A673 (cell line): Measurements from ENCODE around the gene KLRF1.

Experiments
- CTCF ChIP-seq: fragments of 300-800, 200-600 bp; sonication (generic); conservative IDR thresholded peaks from 2 replicates; pipeline ENCODE4 v1.5.1; 2017; ENCODE audit warnings: low read depth, mild to moderate bottlenecking, antibody characterized with exemption, low read length, moderate library complexity, mixed read lengths
- EZH2 ChIP-seq: fragments of 200-600 bp; sonication (generic); IDR thresholded peaks from 2 replicates; pipeline ENCODE4 v1.6.1; 2017; ENCODE audit warnings: borderline replicate concordance, low read depth, mild to moderate bottlenecking, mixed read lengths, antibody characterized with exemption, low read length; ENCODE audit not compliant: poor library complexity, severe bottlenecking

DNA sequence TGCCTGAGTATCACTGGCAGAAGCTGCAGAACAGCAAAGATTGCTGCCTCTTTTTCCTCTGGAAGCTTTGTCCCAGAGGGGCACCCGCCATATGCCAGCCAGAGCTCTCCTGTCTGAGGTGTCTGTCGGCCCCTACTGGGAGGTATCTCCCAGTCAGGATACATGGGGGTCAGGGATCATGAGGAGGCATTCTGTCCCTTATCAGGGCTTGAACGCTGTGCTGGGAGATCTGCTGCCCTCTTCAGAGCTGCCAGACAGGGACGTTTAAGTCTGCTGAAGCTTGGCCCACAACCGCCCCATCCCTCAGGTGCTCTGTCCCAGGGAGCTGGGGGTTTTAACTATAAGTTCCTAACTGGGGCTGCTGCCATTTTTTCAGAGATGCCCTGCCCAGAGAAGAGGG, 21.6 kb downstream of the KLRF1 start:
- no peak for TF ChIP-seq CTCF
- no peak for TF ChIP-seq EZH2
